HUES6 (cell line): ENCODE measurements around the gene HNMT.

Experiments
- H3K27ac ChIP-seq: 2 replicates; pipeline ENCODE4 v1.7.0; 2013; ENCODE audit warnings: low read depth, mild to moderate bottlenecking, low read length, inconsistent platforms
- H3K27me3 ChIP-seq: 2 replicates; pipeline ENCODE4 v1.6.1; 2013; ENCODE audit warnings: low read length; ENCODE audit not compliant: control insufficient read depth, insufficient read depth
- H3K36me3 ChIP-seq: 2 replicates; pipeline ENCODE4 v1.6.1; 2013; ENCODE audit warnings: low read length; ENCODE audit not compliant: control insufficient read depth, insufficient read depth
- H3K4me1 ChIP-seq: 2 replicates; pipeline ENCODE4 v1.6.1; 2013; ENCODE audit warnings: low read length; ENCODE audit not compliant: control insufficient read depth, insufficient read depth
- H3K4me3 ChIP-seq: 2 replicates; pipeline ENCODE4 v1.5.1; 2013; ENCODE audit warnings: low read depth, low read length
- H3K9ac ChIP-seq: one replicate; pipeline ENCODE4 v1.6.1; 2013; ENCODE audit warnings: mild to moderate bottlenecking, low read length
- H3K9me3 ChIP-seq: 2 replicates; pipeline ENCODE4 v1.6.1; 2013; ENCODE audit warnings: low read depth, low read length; ENCODE audit not compliant: control insufficient read depth, insufficient read depth

Gene HNMT

GRCh38 chr2:138023976-138024375 lies 59.7 kb downstream of the HNMT start:
- no peak overlapping the region for H3K27ac ChIP-seq
- H3K36me3 ChIP-seq, result no peaks in the 10 kb centered on the region
- H3K9me3 ChIP-seq, result no peaks in the 10 kb centered on the region
- H3K27me3 ChIP-seq, result no peaks in the 10 kb centered on the region
- no peak overlapping the region for H3K4me3 ChIP-seq
- H3K9ac ChIP-seq, result no peak overlapping the region
- 0 out of 2 replicates have a peak, but pooled peaks cover 2% of the 10 kb centered on the region for H3K4me1 ChIP-seq

GRCh38 chr2:138026111-138027020 lies 62.1 kb downstream of the HNMT start:
- Histone ChIP-seq H3K9ac (no peak overlapping the region), H3K27me3 (no peaks in the 10 kb centered on the region), H3K4me1 (no peaks in the 10 kb centered on the region), H3K27ac (no peak overlapping the region), H3K4me3 (no peak overlapping the region), H3K9me3 (no peaks in the 10 kb centered on the region), H3K36me3 (no peaks in the 10 kb centered on the region)

- no peaks in the 10 kb centered on the region for H3K27me3 ChIP-seq
- H3K9ac ChIP-seq, result no peak overlapping the region
- H3K4me3 ChIP-seq, result no peak overlapping the region
- no peaks in the 10 kb centered on the region for H3K4me1 ChIP-seq
- H3K9me3 ChIP-seq, result no peaks in the 10 kb centered on the region
- H3K36me3 ChIP-seq, result no peaks in the 10 kb centered on the region
- H3K27ac ChIP-seq, result no peak overlapping the region
Measured at GRCh38 chr2:138028538-138028937, 64.3 kb downstream of the HNMT start.

- no peaks in the 10 kb centered on the region for H3K27me3 ChIP-seq
- H3K4me1 ChIP-seq, result peaks cover 5% of the 10 kb centered on the region; the same call in 1 of the 2 replicates
- no peaks in the 10 kb centered on the region for H3K36me3 ChIP-seq
- no peak overlapping the region for H3K4me3 ChIP-seq
- no peaks in the 10 kb centered on the region for H3K9me3 ChIP-seq
- H3K27ac ChIP-seq, result no peak overlapping the region
- H3K9ac ChIP-seq, result no peak overlapping the region
Measured at GRCh38 chr2:138029276-138029675, 65.0 kb downstream of the HNMT start.

GRCh38 chr2:138030459-138030858 lies 66.2 kb downstream of the HNMT start:
- Histone ChIP-seq H3K36me3 (no peaks in the 10 kb centered on the region), H3K4me3 (no peak overlapping the region), H3K9me3 (no peaks in the 10 kb centered on the region), H3K27me3 (no peaks in the 10 kb centered on the region), H3K4me1 (peaks cover 8% of the 10 kb centered on the region; the same call in 1 of the 2 replicates), H3K9ac (no peak overlapping the region), H3K27ac (no peak overlapping the region)

- peaks cover 8% of the 10 kb centered on the region; the same call in 1 of the 2 replicates for H3K4me1 ChIP-seq
- no peaks in the 10 kb centered on the region for H3K27me3 ChIP-seq
- no peaks in the 10 kb centered on the region for H3K36me3 ChIP-seq
- H3K9ac ChIP-seq, result no peak overlapping the region
- no peaks in the 10 kb centered on the region for H3K9me3 ChIP-seq
- no peak overlapping the region for H3K27ac ChIP-seq
- H3K4me3 ChIP-seq, result no peak overlapping the region
Measured at GRCh38 chr2:138032334-138032733, 68.1 kb downstream of the HNMT start.

GRCh38 chr2:138034536-138034935 lies 70.3 kb downstream of the HNMT start:
- no peaks in the 10 kb centered on the region for H3K36me3 ChIP-seq
- no peak overlapping the region for H3K9ac ChIP-seq
- H3K27ac ChIP-seq, result no peak overlapping the region
- H3K27me3 ChIP-seq, result no peaks in the 10 kb centered on the region
- H3K4me3 ChIP-seq, result no peak overlapping the region
- H3K9me3 ChIP-seq, result no peaks in the 10 kb centered on the region
- peaks cover 8% of the 10 kb centered on the region; the same call in 1 of the 2 replicates for H3K4me1 ChIP-seq

- H3K36me3 ChIP-seq, result no peaks in the 10 kb centered on the region
- no peaks in the 10 kb centered on the region for H3K9me3 ChIP-seq
- peaks cover 8% of the 10 kb centered on the region; the same call in 1 of the 2 replicates for H3K4me1 ChIP-seq
- H3K27me3 ChIP-seq, result no peaks in the 10 kb centered on the region
- no peak overlapping the region for H3K4me3 ChIP-seq
- no peak overlapping the region for H3K9ac ChIP-seq
- no peak overlapping the region for H3K27ac ChIP-seq
Measured at GRCh38 chr2:138035608-138036217, 71.4 kb downstream of the HNMT start.

GRCh38 chr2:138036522-138036921 lies 72.2 kb downstream of the HNMT start:
- Histone ChIP-seq H3K4me3 (no peak overlapping the region), H3K9ac (no peak overlapping the region), H3K36me3 (no peaks in the 10 kb centered on the region), H3K27me3 (no peaks in the 10 kb centered on the region), H3K4me1 (peaks cover 8% of the 10 kb centered on the region; the same call in 1 of the 2 replicates), H3K9me3 (no peaks in the 10 kb centered on the region), H3K27ac (no peak overlapping the region)

GRCh38 chr2:138037090-138037489 lies 72.8 kb downstream of the HNMT start:
- Histone ChIP-seq H3K9ac (no peak overlapping the region), H3K27ac (no peak overlapping the region), H3K27me3 (no peaks in the 10 kb centered on the region), H3K9me3 (no peaks in the 10 kb centered on the region), H3K4me1 (peaks cover 8% of the 10 kb centered on the region; the same call in 1 of the 2 replicates), H3K36me3 (no peaks in the 10 kb centered on the region), H3K4me3 (no peak overlapping the region)

- no peaks in the 10 kb centered on the region for H3K9me3 ChIP-seq
Measured at GRCh38 chr2:138040616-138041015, 76.3 kb downstream of the HNMT start.

More at GRCh38 chr2:138040616-138041015, 76.3 kb downstream of the HNMT start:
- H3K4me3 ChIP-seq, result no peak overlapping the region
- H3K27ac ChIP-seq, result no peak overlapping the region
- H3K27me3 ChIP-seq, result no peaks in the 10 kb centered on the region
- H3K36me3 ChIP-seq, result no peaks in the 10 kb centered on the region
- no peak overlapping the region for H3K9ac ChIP-seq
- H3K4me1 ChIP-seq, result no peaks in the 10 kb centered on the region
